Activated naive CD8-positive, alpha-beta T cell (primary cell): Measurements from ENCODE around the gene FADS1.

Experiments used
- H3K27ac Mint-ChIP-seq: one replicate; pipeline ENCODE4 v1.8.0; 2021; ENCODE audit warnings: mixed read lengths
- H3K27me3 Mint-ChIP-seq: one replicate; pipeline ENCODE4 v1.8.0; 2021; ENCODE audit warnings: mixed read lengths
- H3K36me3 Mint-ChIP-seq: one replicate; pipeline ENCODE4 v1.8.0; 2021; ENCODE audit warnings: mixed read lengths
- H3K4me1 Mint-ChIP-seq: one replicate; pipeline ENCODE4 v1.8.0; 2021; ENCODE audit warnings: low read depth, mixed read lengths
- H3K4me3 Mint-ChIP-seq: one replicate; pipeline ENCODE4 v1.8.0; 2021; ENCODE audit warnings: mild to moderate bottlenecking, mixed read lengths
- H3K9me3 Mint-ChIP-seq: one replicate; pipeline ENCODE4 v1.8.0; 2021; ENCODE audit warnings: low read depth, mixed read lengths

Gene FADS1

DNA sequence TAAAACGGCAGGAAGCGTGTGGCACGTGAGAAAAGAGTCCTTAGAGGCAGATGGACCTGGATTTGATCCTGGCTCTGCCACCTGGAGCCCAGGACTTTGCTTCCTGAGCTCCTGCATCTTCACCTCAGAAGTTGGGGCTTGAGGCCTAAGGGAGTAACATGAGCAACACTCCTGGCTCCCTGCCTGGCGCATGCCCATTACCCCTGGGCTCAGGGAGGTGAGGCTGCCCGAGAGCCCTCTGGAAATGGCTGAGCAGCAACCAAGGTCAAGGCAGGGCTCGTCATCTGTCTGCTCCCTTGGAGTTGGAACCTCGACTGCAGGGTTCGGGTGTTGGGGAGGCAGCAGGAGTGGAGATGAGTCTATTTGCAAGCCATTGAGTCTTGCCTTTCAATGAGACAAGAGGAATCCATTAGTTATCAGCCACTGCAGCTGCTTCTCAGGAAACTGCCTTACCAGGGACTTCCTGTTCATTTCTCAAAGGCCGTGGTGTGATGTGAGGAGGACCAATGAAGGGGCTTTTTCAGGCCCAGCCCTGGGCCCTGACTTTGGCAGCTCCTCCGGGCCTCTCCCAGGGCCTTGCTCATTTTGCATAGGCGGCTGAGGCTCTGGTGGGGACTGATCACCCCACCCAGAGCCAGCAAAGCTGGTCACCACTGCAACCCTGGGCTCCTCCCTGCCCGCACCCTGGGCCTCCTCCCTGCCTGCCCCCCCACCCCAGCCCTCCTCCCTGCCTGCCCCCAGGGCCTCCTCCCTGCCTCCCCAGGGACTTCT is 17.7 kb upstream of the FADS1 start:
- Mint-ChIP-seq H3K4me3 (no peak overlapping the region), H3K27me3 (peaks cover 16% of the 10 kb centered on the region), H3K27ac (no peak overlapping the region), H3K9me3 (no peaks in the 10 kb centered on the region), H3K36me3 (peaks cover 2% of the 10 kb centered on the region), H3K4me1 (peaks cover 22% of the 10 kb centered on the region)

DNA sequence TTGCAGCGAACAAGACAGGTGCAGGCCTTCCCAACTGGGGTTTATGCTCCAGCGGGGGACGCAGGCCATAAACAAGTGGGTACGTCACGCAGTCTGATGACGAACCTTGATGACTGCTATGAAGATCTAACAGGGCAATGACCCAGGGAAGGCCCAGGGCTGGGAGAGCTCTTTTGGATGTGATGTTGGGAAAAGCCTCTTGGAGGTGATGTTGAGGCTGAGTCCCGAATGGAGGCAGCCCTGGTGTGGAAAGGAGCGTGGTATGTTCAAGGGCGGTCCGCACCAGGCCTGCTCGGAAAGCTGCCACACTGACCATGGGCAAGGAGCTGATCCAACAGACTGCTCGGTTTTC is 17.1 kb upstream of the FADS1 start:
- Mint-ChIP-seq H3K4me1 (peaks cover 26% of the 10 kb centered on the region), H3K9me3 (no peaks in the 10 kb centered on the region), H3K36me3 (peaks cover 2% of the 10 kb centered on the region), H3K4me3 (no peak overlapping the region), H3K27me3 (peaks cover 17% of the 10 kb centered on the region), H3K27ac (no peak overlapping the region)

DNA sequence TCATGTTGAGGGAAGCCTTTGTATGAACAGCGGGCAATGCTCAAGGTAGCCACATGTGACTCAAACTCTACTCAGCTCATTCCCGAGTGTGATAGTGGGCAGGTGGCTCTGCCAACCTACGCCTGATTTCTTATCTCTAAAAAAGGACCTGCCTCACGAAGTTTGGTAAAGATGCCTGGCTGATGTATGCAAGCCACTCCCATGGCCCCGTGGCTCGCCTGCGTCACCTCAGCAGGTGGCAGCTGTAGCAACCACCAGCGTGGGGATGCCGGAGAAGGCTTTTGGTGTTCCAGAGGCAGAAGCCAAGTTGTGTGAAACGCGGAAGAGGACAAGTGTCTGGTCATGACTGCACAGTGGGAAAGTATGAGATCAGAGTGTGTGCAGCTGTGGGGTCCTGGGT is 16.7 kb upstream of the FADS1 start:
- Mint-ChIP-seq H3K27me3 (peaks cover 17% of the 10 kb centered on the region), H3K27ac (peak overlapping the region; percentile 61), H3K36me3 (peaks cover 2% of the 10 kb centered on the region), H3K9me3 (no peaks in the 10 kb centered on the region), H3K4me1 (peaks cover 28% of the 10 kb centered on the region), H3K4me3 (no peak overlapping the region)

DNA sequence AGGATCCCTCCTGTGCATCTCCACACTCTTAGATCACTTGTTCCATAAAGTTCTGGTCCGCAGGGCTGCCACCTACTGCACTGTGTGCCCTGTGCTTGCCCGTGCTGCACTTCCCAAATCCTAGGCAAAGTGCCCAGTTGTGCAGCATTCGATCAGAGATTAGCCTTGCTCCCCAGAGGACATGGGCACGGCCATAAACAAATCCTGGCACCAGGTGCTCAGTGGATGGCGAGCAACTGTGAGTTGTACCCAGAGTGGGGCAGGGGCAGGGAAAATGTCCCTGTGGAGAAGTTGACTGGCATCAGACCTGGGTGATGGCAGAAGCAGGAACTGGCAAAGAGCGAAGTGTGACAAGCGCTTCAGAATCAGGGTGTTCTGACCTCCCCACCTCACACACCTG is 16.0 kb upstream of the FADS1 start:
- no peak overlapping the region for H3K4me3 Mint-ChIP-seq
- peaks cover 2% of the 10 kb centered on the region for H3K36me3 Mint-ChIP-seq
- H3K4me1 Mint-ChIP-seq, result peaks cover 28% of the 10 kb centered on the region
- no peaks in the 10 kb centered on the region for H3K9me3 Mint-ChIP-seq
- H3K27ac Mint-ChIP-seq, result no peak overlapping the region
- peaks cover 17% of the 10 kb centered on the region for H3K27me3 Mint-ChIP-seq

DNA sequence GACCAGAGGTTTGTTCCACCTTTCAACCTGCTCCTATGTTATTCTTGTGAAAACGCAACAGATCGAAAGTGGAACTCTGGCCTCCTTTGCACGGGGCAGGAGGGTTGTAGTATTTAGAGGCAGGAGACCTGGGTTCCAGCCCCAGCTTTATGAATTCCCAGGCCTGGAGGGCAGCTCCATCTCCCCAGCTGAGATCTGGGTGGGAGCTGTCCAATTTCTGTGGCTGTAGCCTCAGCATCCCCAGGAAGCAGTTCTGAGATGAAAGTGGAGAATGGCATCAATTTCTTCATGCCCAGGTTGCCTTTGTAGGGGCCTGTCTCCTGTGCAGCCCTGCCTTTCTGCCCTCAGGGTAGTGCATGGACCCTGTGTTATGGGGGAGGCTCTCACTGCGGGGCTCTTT is 15.4 kb upstream of the FADS1 start:
- no peaks in the 10 kb centered on the region for H3K9me3 Mint-ChIP-seq
- peaks cover 18% of the 10 kb centered on the region for H3K27me3 Mint-ChIP-seq
- H3K4me3 Mint-ChIP-seq, result no peak overlapping the region
- H3K36me3 Mint-ChIP-seq, result peaks cover 2% of the 10 kb centered on the region
- H3K27ac Mint-ChIP-seq, result no peak overlapping the region
- peaks cover 29% of the 10 kb centered on the region for H3K4me1 Mint-ChIP-seq

DNA sequence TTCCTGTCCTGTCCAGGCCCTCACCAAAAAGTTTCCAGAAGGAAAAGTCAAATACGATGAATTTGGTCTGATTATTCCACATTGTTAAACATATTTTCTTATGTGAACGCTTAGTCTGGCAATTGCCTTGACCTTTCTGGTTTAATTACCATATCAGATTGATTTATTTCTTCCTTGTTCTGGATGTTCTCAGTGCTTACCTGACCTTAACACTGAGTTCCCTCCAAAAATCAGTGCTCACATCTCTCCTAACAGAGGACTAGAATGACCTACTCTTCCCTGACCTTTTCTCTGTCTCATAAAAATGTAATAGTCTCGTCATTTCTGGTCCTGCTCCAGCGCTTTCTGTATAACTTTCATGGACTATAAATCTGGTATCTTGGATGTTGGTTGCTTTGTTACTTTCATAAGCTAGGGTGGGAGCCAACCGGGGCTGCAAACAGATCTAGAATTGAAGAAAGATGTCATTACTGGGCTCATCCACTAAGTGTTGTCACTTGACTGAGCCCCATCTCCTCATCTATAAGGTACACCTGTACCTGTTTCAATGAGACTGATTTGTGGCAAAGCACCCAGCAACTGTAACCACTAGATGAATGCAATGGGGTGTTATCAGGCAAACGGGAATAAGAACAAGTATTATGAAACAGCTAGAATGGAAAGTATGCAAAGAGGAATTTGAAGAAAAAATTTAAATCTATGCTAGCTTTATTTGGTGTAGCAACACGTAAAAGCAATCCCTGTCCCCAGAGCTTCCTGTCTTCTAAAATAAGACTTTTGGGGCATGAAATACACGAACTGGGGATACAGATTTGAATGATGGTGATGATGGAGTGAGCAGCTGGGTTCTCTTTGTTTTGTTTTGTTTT is 13.7 kb upstream of the FADS1 start:
- peaks cover 2% of the 10 kb centered on the region for H3K36me3 Mint-ChIP-seq
- H3K27ac Mint-ChIP-seq, result no peak overlapping the region
- peaks cover 23% of the 10 kb centered on the region for H3K27me3 Mint-ChIP-seq
- H3K9me3 Mint-ChIP-seq, result no peaks in the 10 kb centered on the region
- peaks cover 27% of the 10 kb centered on the region for H3K4me1 Mint-ChIP-seq
- peak overlapping the region; percentile 14 for H3K4me3 Mint-ChIP-seq

DNA sequence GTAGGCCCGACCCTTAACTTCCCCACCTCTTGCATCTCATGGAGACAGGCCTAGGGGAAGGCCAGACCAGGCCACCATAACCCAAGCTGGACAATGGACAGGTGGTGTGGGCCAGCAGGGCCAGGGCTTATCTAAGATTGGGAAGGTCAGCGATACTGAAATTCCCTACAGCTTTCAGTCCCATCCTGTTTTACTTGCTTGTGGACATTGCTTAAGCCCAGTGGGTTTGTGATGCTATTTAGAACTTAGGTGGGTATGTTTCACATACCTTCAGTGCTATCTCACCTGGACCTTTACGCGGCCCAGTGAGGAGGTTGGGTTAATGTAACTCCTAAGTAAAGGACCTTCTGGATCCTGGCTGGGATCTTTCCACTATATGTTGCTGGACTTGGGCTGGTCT is 13.0 kb upstream of the FADS1 start:
- Mint-ChIP-seq H3K4me1 (peaks cover 24% of the 10 kb centered on the region), H3K36me3 (peaks cover 2% of the 10 kb centered on the region), H3K27me3 (peaks cover 23% of the 10 kb centered on the region), H3K27ac (no peak overlapping the region), H3K9me3 (no peaks in the 10 kb centered on the region), H3K4me3 (peak overlapping the region; percentile 54)

DNA sequence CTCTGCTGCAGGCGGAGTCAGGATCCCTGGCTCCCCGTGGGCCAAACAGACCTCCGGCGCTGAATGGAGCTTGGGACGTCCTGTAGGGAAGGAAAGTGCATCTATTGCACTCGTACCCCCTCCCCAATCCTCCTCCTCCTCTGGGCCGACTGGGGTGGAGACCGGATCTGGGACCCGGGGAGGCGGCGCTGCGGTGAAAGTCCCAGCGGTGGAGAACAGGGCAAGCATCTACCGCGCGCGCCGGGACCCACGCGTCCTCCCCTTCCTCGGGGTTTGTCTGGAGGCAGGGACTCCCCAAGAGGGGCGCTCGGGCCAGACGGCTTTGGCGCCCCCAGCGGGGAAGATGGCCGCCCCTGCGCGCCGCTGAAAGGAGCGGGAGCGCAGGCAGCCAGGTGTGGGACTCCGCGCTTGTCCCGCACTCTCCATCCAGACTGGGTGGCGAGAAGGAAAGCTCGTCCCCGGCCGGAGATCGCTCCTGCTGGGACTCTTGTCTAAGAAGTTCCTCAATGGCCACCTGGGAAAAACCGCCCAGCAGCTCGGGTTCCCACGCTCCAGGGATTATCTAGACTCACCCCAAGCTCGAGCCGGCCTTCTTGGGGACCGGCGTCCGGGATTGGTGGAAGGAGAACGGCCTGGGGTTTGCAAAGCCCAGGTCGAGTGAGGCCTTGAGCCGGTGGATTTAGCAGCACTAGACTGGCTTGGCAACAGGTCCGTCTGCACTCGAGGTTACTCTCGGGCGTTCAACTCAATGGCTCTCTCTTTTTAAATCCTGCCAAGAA is 12.0 kb upstream of the FADS1 start:
- H3K9me3 Mint-ChIP-seq, result no peaks in the 10 kb centered on the region
- no peak overlapping the region for H3K27ac Mint-ChIP-seq
- H3K4me1 Mint-ChIP-seq, result peaks cover 18% of the 10 kb centered on the region
- peaks cover 2% of the 10 kb centered on the region for H3K36me3 Mint-ChIP-seq
- peak overlapping the region; percentile 77 for H3K4me3 Mint-ChIP-seq
- peaks cover 23% of the 10 kb centered on the region for H3K27me3 Mint-ChIP-seq

DNA sequence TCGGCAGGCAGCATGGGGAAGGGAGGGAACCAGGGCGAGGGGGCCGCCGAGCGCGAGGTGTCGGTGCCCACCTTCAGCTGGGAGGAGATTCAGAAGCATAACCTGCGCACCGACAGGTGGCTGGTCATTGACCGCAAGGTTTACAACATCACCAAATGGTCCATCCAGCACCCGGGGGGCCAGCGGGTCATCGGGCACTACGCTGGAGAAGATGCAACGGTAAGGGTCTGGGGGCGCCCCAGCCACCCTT is 11.5 kb upstream of the FADS1 start:
- Mint-ChIP-seq H3K4me1 (peaks cover 13% of the 10 kb centered on the region), H3K27ac (no peak overlapping the region)

DNA sequence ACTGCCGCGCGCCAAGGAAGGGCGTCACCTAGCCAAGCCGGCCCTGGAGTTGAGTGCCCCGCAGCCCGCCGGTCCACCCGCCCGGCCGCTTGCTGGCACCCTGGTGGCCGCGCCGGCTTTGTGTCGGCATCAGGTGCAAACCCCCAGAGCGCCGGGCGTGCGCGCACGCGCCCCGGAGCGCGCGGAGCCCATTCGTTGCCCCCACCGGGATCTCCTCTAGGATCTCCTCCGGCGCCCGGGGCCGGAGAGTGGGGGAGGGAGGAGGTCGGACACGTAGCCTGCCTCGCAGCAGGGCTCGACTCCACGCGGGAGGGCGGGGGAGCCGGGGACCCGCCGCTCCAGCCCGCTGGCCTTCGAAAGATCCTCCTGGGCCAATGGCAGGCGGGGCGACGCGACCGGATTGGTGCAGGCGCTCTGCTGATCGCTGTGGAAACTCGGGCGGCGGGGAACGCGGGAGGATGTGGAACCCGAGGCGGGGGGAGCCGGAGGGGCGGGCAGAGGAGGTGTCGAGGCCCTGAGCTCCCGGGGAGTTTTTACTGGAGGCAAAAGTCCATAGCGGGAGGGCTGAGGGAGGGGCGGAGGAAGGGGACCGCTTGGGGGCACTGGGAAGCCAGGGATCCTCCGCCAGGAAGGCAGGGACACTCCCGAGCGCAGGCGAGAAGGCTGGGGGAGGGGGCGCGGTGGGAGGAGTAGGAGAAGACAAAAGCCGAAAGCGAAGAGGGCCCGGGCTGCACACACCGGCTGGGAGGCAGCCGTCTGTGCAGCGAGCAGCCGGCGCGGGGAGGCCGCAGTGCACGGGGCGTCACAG is 11.0 kb upstream of the FADS1 start, which contains the start of gene FADS2:
FADS2 (plus strand) TSS at position 730 of the 808 bp plus-strand sequence. CDS start 91 bp downstream, outside the sequence.
- Mint-ChIP-seq H3K27ac (peak within 1 kb of the TSS; percentile 16), H3K4me1 (peaks cover 13% of the 10 kb centered on the region), H3K4me3 (peak within 1 kb of the TSS; percentile 77), H3K36me3 (no peaks in the 10 kb centered on the region), H3K9me3 (no peaks in the 10 kb centered on the region), H3K27me3 (peaks cover 19% of the 10 kb centered on the region)

More for the DNA sequence above, 11.5 kb upstream of the FADS1 start:
- Mint-ChIP-seq H3K4me3 (peak overlapping the region; percentile 77), H3K9me3 (no peaks in the 10 kb centered on the region), H3K36me3 (no peaks in the 10 kb centered on the region), H3K27me3 (peaks cover 19% of the 10 kb centered on the region)

DNA sequence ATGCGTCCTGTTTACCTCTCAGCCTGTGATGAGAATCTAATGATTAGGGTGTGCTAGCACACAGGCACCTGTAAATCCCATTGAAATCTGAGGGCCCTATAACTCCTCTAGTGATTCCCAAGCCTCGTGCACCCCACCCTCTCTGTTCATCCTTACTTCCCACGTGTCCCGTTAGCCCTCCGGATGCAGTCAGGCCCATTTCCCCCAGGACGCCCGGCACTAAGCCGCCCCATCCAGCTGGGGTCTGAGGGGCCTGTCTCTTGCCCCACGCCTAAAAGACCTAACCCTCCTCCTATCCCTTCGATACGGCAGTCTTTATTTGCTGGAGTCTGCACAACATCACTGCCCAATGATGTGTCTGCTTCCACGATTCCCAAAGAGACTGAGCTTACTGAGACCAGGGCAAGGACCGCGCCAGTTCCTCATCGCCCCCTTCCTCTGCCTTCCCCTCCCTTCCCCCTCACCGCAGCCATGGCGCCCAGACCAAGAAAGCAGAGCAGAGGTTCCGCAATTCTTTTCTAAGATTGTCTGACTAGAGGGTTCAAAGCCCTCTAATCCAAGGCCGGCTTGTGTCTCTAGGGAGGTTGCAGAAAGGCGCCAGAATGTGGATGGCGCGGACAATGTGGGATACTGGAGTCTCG is 10.2 kb upstream of the FADS1 start:
- peaks cover 19% of the 10 kb centered on the region for H3K27me3 Mint-ChIP-seq
- H3K4me1 Mint-ChIP-seq, result peaks cover 13% of the 10 kb centered on the region
- no peaks in the 10 kb centered on the region for H3K36me3 Mint-ChIP-seq
- H3K4me3 Mint-ChIP-seq, result peak overlapping the region; percentile 76
- no peaks in the 10 kb centered on the region for H3K9me3 Mint-ChIP-seq
- H3K27ac Mint-ChIP-seq, result peak overlapping the region; percentile 16

DNA sequence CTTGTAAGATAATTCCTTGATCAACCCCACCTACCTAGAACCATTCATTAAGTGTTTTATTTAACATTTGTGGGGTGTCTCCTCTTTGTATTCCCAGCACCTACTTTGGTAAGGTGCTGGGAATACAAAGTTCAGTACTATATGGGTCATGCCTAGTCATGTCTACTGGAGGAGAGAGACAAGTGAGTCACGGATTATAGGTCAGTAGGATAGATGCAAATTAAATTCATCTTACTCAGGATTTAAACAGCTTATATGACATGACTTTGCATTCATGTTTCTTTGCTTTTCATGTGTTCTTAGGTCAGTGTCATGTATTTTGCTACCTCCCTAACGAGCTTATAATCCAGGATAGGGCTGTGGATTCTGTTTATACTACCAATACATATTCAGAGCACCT is 3.4 kb upstream of the FADS1 start:
- no peak overlapping the region for H3K4me3 Mint-ChIP-seq
- H3K27me3 Mint-ChIP-seq, result peaks cover 2% of the 10 kb centered on the region
- no peak overlapping the region for H3K27ac Mint-ChIP-seq

DNA sequence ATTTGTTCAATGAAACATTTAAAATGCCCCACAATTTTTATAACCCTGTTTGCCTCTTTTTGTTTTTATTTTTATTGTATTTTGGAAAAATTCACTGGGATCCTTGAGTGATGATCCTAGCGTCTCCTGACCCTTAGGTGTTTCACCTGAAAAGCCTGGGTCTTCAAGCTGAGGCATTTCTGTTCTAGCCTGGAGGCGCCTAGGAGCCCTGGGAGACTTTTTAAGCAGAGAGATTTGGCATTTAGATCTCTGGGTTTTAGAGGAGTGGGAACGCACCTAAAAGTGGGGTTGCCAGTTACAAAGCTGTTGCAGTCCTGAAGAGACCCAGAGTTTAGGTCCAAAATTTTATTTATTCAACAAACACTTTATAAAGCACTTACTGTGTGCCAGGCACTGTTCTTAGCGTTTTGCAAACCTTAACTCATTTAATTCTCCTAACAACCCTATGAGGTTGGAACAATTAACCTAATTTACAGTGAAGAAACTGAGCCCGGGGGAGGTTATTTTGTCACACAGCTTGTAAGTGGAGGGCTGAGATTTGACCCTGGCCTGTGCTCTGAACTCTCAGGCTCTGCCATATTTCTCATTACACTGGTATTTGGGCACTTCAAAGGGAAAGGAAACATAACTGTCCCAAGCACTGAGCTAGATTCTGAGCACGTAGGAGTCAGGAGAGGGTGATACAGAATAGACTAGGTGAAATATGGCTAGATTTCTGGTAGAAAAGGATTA is 834 bp upstream of the FADS1 start:
- H3K4me1 Mint-ChIP-seq, result peaks cover 12% of the 10 kb centered on the region
- H3K27me3 Mint-ChIP-seq, result peaks cover 13% of the 10 kb centered on the region
- H3K36me3 Mint-ChIP-seq, result peaks cover 4% of the 10 kb centered on the region
- no peak overlapping the region for H3K27ac Mint-ChIP-seq
- H3K4me3 Mint-ChIP-seq, result peak overlapping the region; percentile 76
- H3K9me3 Mint-ChIP-seq, result no peaks in the 10 kb centered on the region

More for the DNA sequence above, 3.4 kb upstream of the FADS1 start:
- no peaks in the 10 kb centered on the region for H3K9me3 Mint-ChIP-seq
- no peaks in the 10 kb centered on the region for H3K36me3 Mint-ChIP-seq
- peaks cover 8% of the 10 kb centered on the region for H3K4me1 Mint-ChIP-seq
